T-helper 1 cell treated with Interleukin-12 subunit alpha and Interleukin-12 subunit beta and Interleukin-4 antibody, amounts not matched to agents 30 μg/mL and 1 μg/mL, for 36 hours (primary cell): ENCODE results near the gene DBNL.

Source experiments
- H3K27ac Mint-ChIP-seq: one replicate; pipeline ENCODE4 v1.8.0; 2021; ENCODE audit warnings: mild to moderate bottlenecking, mixed read lengths
- H3K27me3 Mint-ChIP-seq: one replicate; pipeline ENCODE4 v1.8.0; 2021; ENCODE audit warnings: low read depth, mixed read lengths
- H3K36me3 Mint-ChIP-seq: one replicate; pipeline ENCODE4 v1.8.0; 2021; ENCODE audit warnings: low read depth, mixed read lengths
- H3K4me1 Mint-ChIP-seq: one replicate; pipeline ENCODE4 v1.8.0; 2021; ENCODE audit warnings: low read depth, mixed read lengths
- H3K4me3 Mint-ChIP-seq: one replicate; pipeline ENCODE4 v1.8.0; 2021; ENCODE audit warnings: mild to moderate bottlenecking, moderate library complexity, mixed read lengths
- H3K9me3 Mint-ChIP-seq: one replicate; pipeline ENCODE4 v1.8.0; 2021; ENCODE audit warnings: mixed read lengths

The DBNL gene

GRCh38 chr7:44063894-44064651 is 19.6 kb downstream of the DBNL start:
- Mint-ChIP-seq H3K27ac (no peak overlapping the region), H3K4me3 (no peak overlapping the region)

GRCh38 chr7:44064791-44065430 is 20.4 kb downstream of the DBNL start:
- Mint-ChIP-seq H3K4me1 (peaks cover 3% of the 10 kb centered on the region), H3K27ac (no peak overlapping the region), H3K27me3 (no peaks in the 10 kb centered on the region), H3K36me3 (peaks cover 10% of the 10 kb centered on the region), H3K9me3 (no peaks in the 10 kb centered on the region), H3K4me3 (no peak overlapping the region)

More at GRCh38 chr7:44063894-44064651, 19.6 kb downstream of the DBNL start:
- Mint-ChIP-seq H3K4me1 (peaks cover 3% of the 10 kb centered on the region), H3K36me3 (peaks cover 12% of the 10 kb centered on the region), H3K27me3 (no peaks in the 10 kb centered on the region), H3K9me3 (no peaks in the 10 kb centered on the region)

GRCh38 chr7:44065431-44066110 is 21.1 kb downstream of the DBNL start, which contains the start of gene PGAM2:
PGAM2 (minus strand) TSS chr7:44065567; CDS start chr7:44065529, 38 bp downstream.
- H3K27me3 Mint-ChIP-seq = no peaks in the 10 kb centered on the region
- H3K4me1 Mint-ChIP-seq = peaks cover 3% of the 10 kb centered on the region
- H3K27ac Mint-ChIP-seq = peak within 1 kb of the TSS; percentile 52
- H3K36me3 Mint-ChIP-seq = peaks cover 10% of the 10 kb centered on the region
- no peaks in the 10 kb centered on the region for H3K9me3 Mint-ChIP-seq
- H3K4me3 Mint-ChIP-seq = no peak within 1 kb of the TSS

GRCh38 chr7:44066111-44066460 is 21.6 kb downstream of the DBNL start:
- H3K9me3 Mint-ChIP-seq = no peaks in the 10 kb centered on the region
- H3K4me1 Mint-ChIP-seq = peaks cover 3% of the 10 kb centered on the region
- no peaks in the 10 kb centered on the region for H3K27me3 Mint-ChIP-seq
- peaks cover 10% of the 10 kb centered on the region for H3K36me3 Mint-ChIP-seq
- H3K27ac Mint-ChIP-seq = peak overlapping the region; percentile 36
- H3K4me3 Mint-ChIP-seq = no peak overlapping the region

GRCh38 chr7:44066494-44067063 is 22.1 kb downstream of the DBNL start:
- H3K4me3 Mint-ChIP-seq = no peak overlapping the region
- H3K4me1 Mint-ChIP-seq = peaks cover 3% of the 10 kb centered on the region

GRCh38 chr7:44067064-44067951 is 22.8 kb downstream of the DBNL start:
- Mint-ChIP-seq H3K9me3 (no peaks in the 10 kb centered on the region), H3K4me1 (peaks cover 3% of the 10 kb centered on the region), H3K36me3 (peaks cover 7% of the 10 kb centered on the region), H3K4me3 (no peak overlapping the region), H3K27me3 (no peaks in the 10 kb centered on the region), H3K27ac (peak overlapping the region; percentile 31)

More at GRCh38 chr7:44066494-44067063, 22.1 kb downstream of the DBNL start:
- Mint-ChIP-seq H3K9me3 (no peaks in the 10 kb centered on the region), H3K27me3 (no peaks in the 10 kb centered on the region), H3K27ac (no peak overlapping the region), H3K36me3 (peaks cover 8% of the 10 kb centered on the region)

- Mint-ChIP-seq H3K4me1 (peaks cover 3% of the 10 kb centered on the region), H3K4me3 (no peak overlapping the region), H3K9me3 (no peaks in the 10 kb centered on the region), H3K36me3 (peaks cover 11% of the 10 kb centered on the region), H3K27ac (no peak overlapping the region), H3K27me3 (no peaks in the 10 kb centered on the region)
These were observed 23.6 kb downstream of the DBNL start for GRCh38 chr7:44068054-44068453.

- Mint-ChIP-seq H3K9me3 (no peaks in the 10 kb centered on the region), H3K36me3 (peaks cover 11% of the 10 kb centered on the region), H3K4me1 (peaks cover 1% of the 10 kb centered on the region), H3K27ac (peak overlapping the region; percentile 41), H3K27me3 (no peaks in the 10 kb centered on the region), H3K4me3 (no peak overlapping the region)
These were observed 27.3 kb downstream of the DBNL start for GRCh38 chr7:44071726-44072363.

GRCh38 chr7:44072364-44073231 is 28.1 kb downstream of the DBNL start:
- no peak overlapping the region for H3K4me3 Mint-ChIP-seq
- no peaks in the 10 kb centered on the region for H3K27me3 Mint-ChIP-seq
- peaks cover 2% of the 10 kb centered on the region for H3K4me1 Mint-ChIP-seq
- H3K9me3 Mint-ChIP-seq = no peaks in the 10 kb centered on the region
- H3K36me3 Mint-ChIP-seq = peaks cover 11% of the 10 kb centered on the region
- H3K27ac Mint-ChIP-seq = peak overlapping the region; percentile 55

- no peak overlapping the region for H3K27ac Mint-ChIP-seq
These were observed 29.3 kb downstream of the DBNL start for GRCh38 chr7:44073664-44074348.

GRCh38 chr7:44074349-44074695 is 29.8 kb downstream of the DBNL start:
- no peaks in the 10 kb centered on the region for H3K27me3 Mint-ChIP-seq
- H3K4me3 Mint-ChIP-seq = no peak overlapping the region
- no peaks in the 10 kb centered on the region for H3K9me3 Mint-ChIP-seq
- H3K36me3 Mint-ChIP-seq = peaks cover 19% of the 10 kb centered on the region
- no peak overlapping the region for H3K27ac Mint-ChIP-seq
- H3K4me1 Mint-ChIP-seq = peaks cover 7% of the 10 kb centered on the region

More at GRCh38 chr7:44073664-44074348, 29.3 kb downstream of the DBNL start:
- Mint-ChIP-seq H3K36me3 (peaks cover 19% of the 10 kb centered on the region), H3K4me3 (no peak overlapping the region), H3K4me1 (peaks cover 7% of the 10 kb centered on the region), H3K27me3 (no peaks in the 10 kb centered on the region), H3K9me3 (no peaks in the 10 kb centered on the region)

GRCh38 chr7:44075296-44076075 is 31.0 kb downstream of the DBNL start:
- Mint-ChIP-seq H3K27me3 (no peaks in the 10 kb centered on the region), H3K36me3 (peaks cover 19% of the 10 kb centered on the region), H3K9me3 (no peaks in the 10 kb centered on the region), H3K4me3 (no peak overlapping the region), H3K27ac (no peak overlapping the region), H3K4me1 (peaks cover 7% of the 10 kb centered on the region)
